ENCODE data around the gene PLEKHA5.

- no peak for TF ChIP-seq POLR2A (IDR thresholded peaks at IDR 0.05)
- TF ChIP-seq CTCF (IDR thresholded peaks at IDR 0.05), result no peak
Observed at GRCh38 chr12:19234981-19235871, 105.7 kb downstream of the PLEKHA5 start.

Measured in testis (tissue), 2 donors.